Pulmonary artery endothelial cell (primary cell): ENCODE measurements around the gene TEX29. TPM values are rescaled to one million over a fixed set of nuclear protein-coding genes. Genes with fewer than 3 reads are reported as not detected.

ENCODE experiments used
- DNase-seq: peaks from one replicate; pipeline ENCODE4 v3.0.0-alpha.2; 2011; ENCODE audit warnings: low read depth, low spot score
- total RNA-seq: library from RNA; depleted of rRNA; stranded (reverse); fragments of >200 nt; gene quantifications from 2 replicates; pipeline ENCODE4 v1.2.3, GENCODE V29; 2014

Gene TEX29
- total RNA-seq, 1 donor from 2014 or later = not detected

DNA sequence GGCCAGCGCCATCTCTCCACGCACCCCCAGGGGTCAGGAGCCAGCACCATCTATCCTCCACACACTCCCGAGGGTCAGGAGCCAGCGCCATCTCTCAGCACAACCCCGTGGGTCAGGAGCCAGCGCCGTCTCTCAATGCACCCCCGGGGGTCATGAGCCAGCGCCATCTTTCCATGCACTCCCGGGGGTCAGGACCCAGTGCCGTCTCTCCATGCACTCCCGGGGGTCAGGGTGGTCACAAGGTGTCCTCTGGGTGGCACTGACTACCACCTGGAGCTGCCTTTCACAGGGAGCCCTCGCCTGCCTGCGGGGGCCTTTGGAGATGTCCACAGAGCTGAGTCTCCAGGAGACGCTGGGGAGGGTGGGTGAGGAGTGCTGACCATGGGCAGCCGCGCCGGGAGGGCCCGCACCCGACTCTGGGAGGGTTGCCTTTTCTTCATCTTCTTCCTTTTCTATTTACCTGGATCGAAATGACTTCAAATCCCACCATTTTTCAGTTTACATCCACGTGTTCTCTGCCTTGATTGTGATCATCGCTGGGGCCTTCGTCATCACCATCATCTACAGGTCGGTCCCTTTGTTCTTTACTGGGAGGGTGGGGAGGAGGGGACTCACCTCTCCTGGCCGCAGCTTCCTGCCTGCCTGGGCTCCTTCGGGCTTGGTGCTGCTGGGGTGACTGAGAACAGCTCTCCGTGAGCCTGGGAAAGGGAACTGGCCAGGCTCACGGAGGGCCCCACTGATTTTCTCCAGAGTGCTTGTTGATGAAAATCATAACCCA is 19.1 kb downstream of the TEX29 start:
- no peak for DNase-seq

DNA sequence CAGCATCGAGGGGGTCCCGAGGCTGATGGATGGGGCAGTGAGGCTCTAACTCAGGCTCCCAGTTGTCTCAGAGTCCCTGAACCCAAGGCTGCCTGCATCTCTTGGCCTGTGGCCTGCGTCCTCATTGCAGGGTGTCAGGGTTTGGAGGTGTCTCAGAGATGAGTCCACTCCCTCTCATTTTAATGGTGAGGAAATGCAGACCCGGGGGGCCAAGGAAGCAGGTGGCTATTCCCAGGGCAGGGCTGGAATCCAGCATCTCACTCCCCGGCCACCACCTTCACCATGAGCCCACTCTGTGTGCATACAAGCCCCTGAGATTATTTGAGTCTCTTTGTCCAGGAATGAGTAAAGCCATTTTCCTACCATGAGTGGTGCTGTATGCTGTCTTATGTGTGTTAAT is 21.4 kb downstream of the TEX29 start:
- DNase-seq = no peak

DNA sequence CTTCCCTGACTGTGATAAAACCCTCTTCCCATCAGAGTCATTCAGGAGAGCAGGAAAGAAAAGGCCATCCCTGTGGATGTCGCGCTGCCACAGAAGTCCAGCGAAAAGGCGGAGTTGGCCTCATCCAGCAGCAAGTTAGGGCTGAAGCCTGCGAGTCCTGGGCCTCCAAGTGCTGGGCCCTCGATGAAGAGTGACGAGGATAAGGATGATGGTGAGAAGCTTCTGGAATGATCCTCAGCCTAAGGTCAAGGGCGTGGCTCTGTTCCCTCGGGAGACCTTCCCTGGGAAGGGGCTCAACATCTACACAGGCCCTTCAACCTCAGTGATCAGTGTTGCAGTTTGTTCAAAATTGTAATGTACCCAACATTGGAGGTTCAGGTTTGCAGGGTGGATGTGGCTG is 22.3 kb downstream of the TEX29 start:
- DNase-seq = no peak

DNA sequence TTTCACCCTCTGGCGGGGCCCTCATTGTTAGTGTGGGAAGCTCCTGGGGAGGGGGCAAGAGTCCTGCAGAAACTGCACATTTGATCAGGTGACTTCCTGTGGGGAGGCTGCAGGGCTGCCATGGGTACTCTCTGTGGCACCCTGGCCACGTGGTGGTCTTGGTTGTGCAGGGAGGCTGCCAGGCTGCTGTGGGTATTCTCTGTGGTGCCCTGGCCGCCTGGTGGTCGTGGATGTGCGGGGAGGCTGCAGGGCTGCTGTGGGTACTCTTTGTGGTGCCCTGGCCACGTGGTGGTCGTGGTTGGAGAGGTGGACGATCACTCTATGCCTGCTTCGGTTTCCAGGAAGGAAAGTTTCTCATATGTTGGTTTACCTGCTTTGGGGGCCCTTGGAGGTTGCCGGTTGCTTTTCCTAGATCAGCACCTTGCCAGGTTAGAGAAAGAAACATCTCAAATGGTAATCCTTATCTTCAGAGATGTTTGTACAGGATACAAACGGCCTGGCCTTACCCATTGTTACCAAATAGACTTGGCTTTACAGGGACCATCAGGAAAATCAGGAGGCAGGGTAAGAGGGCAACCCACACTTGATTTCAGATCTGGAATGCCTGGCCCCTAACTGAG is 22.9 kb downstream of the TEX29 start:
- DNase-seq = no peak

DNA sequence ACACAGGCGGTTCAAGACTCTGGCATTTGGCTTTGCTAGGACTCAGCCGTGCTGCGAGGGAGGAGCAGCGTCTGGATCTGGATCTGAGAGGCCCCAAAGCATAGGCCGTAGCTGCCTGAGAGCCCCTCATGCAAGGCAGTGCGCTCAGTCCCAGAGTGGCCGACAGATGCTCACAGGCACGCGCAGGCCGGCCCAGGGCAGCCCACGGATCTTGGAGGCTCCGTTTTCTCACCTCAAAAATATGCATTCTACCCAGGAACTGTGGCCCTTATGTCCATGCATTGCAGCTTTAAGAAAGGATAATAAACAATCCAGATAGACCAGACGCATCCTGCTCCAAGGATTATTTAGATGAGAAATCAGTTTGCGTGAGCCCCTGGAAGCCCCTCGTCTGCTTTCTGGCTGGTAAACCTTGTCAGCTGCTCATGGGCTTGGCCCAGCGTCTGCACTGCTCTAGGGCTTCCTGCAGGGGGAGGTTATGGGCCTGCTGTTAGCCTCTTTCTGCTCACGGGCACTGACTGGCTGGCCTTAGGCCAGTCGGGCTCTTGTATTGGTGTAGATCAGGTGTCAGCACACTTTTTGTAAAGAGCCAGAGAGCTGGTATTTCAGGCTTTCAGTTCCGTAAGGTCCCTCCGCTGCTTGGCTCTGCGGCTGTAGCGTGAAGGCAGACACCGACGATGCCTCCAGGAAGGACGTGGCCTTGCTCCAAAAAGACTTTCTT is 24.2 kb downstream of the TEX29 start:
- DNase-seq = no peak

DNA sequence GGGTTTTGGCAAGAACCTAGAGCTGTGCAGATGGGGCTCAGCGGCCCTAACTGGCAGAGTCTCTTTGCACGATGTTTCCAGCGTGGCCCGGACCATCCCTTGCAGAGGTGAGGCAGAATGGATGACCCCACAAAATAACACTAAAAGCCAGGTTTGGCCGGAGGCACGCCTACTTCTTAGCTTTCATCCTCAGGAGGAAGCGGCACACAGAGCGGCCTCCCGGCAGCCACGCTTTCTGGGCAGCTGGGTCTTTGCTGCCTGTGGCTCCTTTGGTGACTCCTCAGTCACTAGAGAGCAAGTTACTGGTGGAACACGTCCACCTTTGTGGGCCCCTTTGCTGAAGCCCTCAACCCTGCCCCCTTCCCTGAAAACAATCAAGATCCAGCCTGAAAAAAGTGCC is 25.2 kb downstream of the TEX29 start:
- DNase-seq = no peak

DNA sequence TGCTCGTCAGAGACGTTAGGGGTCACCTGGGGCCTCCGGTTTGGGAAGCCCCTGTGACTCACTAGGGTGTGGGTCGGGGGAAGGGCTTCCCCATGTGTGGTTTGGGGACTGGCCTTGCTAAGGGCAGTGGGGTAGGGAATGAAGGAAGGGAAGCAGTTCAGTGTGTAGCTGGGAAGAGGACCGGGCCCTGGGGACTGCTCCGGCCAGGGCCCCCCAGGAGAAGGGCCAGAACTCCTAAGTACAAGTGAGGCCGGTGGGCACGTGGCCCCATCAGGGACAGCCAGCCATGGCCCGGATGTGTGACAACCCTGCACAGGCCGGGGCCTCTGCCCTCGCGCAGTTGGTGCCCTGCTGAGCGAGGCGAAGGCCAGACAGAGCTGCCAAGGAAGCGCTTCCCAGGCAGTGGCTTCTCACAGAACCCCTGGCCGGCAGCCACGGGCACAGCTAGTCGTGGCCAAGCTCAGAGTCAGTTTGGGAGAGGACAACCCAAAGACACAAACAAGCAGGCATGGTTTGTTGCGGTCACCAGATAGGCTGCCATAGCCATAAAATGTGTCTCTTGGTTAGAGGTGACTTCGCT is 25.7 kb downstream of the TEX29 start:
- no peak for DNase-seq

DNA sequence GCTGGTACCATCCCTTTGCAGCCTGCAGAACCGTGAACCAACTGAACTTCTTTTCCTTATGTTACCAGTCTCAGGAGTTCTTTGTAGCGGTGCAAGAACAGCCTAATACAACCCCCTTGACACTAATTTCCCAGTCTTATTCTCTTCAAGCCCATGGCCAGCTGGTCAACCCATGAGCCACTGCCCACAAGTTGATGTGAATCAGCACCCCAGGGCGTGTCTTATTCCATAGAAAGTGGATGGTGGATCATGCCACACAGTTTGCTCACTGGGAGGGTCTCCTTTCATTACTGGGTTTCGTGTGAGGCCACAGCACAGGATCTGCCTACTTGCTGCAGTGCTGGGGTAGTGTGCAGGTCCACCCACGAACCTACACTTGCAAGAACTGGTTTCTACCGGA is 27.0 kb downstream of the TEX29 start:
- no peak for DNase-seq

DNA sequence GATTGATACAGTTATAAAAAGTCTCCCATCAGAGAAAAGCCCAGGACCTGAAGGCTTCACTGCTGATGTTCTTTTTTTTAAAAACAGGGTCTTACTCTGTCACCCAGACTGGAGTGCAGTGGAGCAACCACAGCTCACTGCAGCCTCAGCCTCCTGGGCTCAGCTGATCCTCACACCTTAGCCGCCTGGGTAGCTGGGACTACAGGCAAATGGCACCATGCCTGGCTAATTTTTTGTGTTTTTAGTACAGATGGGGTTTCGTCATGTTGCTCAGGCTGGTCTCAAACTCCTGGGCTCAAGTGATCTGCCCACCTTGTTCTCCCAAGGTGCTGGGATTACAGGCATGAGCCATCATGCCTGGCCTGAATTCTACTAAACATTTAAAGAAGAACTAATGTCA is 33.1 kb downstream of the TEX29 start:
- DNase-seq = no peak

DNA sequence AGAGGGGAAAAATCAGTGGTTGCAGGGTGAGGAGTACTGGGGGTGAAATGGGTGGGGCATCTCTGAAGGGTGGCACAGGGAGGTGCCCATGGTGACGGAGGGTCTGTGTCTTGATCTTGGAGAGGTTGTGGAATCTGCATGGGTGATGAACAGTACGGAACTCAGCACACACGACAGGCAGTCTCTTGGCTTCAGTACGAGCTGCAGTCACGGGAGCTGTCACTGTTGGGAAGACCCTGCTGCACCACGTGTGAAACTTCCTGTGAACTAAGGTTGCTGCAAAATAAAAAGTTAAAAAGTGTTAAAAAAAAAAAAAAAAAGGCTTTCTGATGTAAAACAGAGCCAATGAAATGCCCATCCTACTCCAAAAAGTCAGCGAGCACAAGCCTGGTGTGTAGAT is 34.3 kb downstream of the TEX29 start:
- no peak for DNase-seq

DNA sequence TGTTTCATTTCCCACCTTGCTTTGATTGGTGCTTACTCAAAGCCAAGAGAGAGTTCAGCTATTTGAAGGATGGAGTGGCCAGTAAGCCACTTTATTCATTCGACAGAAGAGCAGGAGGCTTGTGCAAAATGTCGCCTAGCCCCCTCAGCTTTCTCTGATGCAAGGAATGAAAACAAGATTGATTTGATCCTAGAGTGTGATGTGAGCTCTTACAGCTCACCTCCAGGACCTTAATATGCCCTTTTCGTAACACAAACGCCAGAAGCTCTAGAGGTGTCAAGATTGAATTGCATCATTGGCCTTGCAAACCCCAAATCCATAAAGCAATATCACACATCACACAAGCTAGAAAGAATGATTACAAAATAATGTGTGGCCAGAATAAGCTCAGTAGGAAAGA is 36.4 kb downstream of the TEX29 start:
- DNase-seq = no peak

DNA sequence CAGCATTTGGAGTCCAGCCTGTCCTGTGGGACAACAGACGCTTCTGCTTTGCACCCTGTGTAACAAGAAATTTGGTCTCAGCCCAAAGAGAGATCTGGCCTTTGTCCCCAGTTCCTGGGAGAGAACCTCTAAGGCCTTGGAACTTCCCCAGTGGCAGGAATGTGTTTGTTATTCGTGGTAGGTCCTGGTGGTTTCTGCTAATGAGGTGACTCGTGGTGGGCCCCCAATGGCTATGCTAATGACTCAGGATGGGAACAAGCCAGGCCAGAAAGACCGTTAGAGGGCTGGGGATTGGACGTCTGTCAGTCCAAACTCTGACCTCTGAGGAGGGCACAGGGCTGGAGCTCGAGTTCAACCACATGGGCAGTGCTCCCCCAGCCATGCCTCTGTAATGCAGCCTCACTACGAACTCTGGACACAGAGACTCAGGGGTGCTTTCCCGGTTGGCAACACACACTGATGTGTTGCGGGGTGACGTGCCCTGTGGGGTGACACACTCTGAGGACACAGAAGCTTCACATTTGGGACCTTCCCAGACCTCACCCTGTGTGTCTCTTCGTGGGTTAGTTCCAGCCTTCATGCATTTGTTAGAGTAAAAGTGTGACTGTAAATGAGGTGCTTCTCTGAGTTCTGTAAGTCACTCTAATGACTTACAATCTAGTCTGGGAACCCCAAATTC is 38.9 kb downstream of the TEX29 start:
- no peak for DNase-seq

DNA sequence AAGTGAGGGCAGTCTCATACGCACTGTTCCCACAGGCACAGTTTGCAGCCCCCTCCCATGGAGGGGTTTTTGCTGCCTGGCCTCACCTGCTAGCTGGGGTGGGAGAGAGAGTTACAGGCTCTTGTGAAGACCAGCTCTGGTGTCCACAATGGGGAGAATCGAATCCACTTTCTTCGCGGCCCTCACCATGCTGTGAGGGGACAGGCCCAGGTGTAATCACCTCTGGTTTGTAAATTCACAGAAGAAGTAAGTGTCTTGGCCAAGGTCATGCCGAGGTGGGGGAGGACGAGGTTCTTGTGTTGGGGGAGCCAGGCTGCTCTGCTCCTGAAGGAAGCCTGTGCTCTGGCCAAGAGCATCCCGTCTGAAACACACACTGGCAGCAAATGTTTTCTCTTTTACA is 39.5 kb downstream of the TEX29 start:
- DNase-seq = no peak

DNA sequence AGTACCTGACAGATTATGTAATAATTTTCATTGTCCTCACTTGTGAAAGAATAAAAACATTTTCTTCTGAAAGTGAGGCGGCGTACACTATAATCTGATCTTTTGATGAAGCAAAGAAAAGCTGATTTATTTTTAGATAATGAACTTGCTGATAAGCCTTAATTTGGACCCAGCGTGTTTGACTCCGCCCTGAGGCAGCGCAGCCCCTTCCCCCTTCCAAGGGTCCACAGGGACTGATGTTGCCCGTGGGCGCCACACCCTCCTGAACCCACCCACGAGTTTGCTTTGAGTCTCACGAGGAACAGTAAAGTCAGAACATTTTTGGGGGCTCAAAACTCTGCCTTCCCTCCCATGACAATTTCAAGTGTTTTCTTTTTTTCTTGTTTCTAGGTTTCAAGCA is 40.0 kb downstream of the TEX29 start:
- DNase-seq = no peak

DNA sequence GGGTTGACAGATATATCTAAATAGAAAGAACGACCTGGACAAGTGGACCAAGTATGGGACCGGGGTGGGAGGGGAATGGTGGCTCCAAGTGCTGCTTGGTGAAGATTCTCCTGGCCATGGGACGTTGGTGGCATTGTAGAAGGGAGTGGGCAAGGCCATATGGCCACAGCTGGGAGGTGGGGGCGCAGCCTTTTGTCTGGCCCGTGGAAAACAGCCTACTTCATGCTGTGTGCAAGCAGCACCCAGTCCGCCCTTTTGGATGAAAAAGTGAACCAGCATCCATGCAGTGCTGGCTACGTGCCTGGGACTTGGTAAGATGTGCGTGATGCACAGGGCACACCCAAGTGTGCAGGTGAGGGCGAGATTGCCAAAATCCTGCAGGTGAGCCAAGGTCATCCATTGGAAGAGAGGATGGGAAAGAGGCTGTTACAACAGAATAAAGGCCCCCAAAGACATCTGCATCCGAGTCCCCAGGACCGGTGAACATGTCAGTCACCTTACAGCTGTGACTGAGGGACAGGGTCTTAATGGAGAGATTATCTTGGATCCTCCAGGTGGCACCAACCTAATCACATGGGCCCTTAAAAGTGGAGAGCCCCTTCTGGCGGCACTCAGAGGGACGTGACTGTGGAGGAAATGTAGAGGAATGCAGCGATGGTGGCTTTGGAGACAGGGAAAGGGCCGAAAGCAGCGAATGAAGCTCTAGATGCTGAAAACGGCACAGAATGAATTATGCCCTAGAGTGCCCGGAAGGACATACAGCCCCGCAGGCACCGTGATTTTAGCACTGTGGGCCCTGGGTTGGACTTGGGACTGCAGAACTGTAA is 40.8 kb downstream of the TEX29 start:
- no peak for DNase-seq

DNA sequence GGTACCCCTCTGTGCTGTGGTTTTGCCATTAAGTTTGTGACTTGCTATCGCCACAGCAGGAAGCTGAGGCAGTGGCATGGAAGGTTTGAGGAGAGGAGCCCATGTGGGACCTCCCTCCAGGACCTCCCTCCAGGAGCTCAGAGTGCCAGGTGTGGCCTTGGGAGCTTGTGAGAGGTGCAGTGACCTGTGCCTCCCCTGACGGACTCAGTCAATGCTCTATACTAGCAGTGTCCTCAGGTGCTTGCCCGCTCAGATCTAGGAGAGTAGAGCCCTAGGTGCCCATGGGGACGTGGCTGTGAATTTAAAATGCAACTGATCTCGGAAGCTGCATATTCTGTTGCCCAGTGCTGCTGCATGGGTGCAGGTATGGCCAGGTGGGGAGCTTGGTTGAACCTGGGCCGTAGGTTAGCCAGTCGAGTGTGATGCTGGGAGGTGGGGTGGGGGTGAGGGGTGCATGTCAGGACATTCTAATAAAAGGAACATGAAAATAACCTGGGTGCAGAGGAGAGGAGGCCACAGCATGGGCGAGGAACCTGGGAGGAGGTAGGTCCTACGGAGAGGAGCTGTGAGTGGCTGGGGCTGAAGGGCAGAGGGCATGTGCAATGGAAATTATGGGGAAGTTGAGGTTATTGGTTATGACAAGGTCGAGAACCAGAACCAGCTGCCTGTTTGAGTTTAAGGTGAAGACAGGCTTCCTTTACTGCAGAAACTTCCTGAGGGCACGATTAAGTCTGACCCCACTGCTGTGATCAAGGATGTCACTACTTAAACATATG is 41.6 kb downstream of the TEX29 start:
- no peak for DNase-seq

DNA sequence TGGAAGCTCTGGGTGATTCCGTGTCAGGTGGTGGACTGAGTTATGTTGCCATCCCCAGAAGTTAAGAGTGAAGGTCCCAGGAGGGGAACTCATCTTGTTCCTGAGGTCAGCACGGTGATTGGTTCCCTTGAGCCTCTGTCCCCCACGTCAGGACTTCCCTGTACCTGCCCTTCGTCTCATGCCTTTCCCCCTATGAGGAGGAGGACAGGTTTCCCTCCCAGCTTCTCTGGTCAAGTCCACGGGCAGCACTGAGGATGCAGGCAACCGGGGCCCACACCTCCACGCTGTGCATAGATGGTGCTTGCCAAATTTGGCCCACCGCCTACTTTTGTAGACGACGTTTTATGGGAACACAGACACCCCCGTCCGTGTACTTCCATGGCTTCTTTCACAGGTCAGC is 42.7 kb downstream of the TEX29 start:
- DNase-seq = no peak

DNA sequence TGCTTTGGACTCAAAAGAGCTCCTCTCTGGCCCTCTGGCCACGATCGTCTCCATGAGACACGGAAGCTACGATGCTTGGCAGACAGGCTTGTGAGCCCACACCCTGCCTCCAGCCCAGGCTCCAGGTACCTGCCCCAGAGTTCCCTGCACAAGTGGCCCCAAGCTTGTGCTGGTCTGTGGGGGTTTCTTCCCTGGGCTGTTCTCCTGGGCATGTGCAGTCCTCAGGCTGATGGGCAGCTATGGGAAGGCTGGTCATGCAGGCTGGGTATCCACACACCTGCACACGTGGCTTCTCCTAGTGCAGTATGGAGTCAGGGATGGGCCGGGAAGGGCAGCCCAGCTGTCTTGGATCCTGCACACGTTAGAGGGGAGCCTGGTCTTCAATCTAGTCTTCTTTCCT is 43.1 kb downstream of the TEX29 start:
- no peak for DNase-seq

DNA sequence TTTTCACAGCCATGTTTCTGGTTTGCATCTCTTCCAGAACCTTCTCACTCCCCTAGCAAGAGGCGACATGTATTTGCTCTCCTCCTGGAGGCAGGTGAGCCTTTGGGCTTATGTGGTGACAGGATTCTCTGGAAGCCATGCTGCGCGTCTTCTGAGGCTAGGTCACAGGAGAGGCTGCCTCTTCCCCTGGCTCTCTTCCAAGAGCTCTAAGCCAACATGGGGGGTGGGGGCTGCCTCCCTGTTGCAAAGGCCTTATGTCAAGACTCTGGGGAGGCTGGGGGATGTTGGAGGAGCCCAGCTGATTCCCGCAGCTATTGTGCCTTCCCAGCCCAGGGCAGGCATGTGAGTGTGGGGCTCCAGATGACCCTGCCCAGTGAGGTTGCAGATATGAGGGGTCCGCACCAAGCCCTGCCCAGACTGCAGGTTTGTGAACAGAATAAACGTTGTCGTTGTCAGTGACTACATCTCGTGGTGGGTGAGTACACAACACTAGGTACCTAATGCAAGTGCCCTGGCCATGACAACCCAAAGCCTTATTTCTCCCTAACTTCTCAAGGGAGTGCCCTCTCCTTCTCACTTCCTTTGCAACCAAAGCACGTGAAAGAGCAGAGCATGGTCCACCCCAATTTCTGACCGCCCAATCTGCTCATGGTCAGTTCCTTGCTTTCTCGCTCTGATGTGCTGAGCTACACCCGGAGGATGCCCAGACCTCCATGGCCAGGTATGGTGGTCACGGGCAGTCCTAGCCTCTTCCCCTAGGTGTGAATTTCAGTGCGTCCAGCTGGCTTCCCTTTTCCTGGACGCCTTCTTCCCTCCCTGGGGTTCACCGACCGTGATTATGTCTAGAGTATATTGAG is 44.9 kb downstream of the TEX29 start:
- DNase-seq = no peak
